Ureter (tissue), 1 donor: ENCODE results near the gene CXCL12. TPM values are rescaled to one million over a fixed set of nuclear protein-coding genes. Genes with fewer than 3 reads are reported as not detected.

ENCODE experiments used
- DNase-seq: peaks from one replicate; pipeline ENCODE4 v3.0.0-alpha.2; 2020; ENCODE audit warnings: low spot score
- total RNA-seq: library from RNA; stranded (reverse); gene quantifications from one replicate; pipeline ENCODE4 v1.2.4, GENCODE V29; 2023
- donor health status: DM: yes; HTN: yes; CAD: no.

CXCL12 gene
- total RNA-seq, 1 donor from 2014 or later = 73.1 TPM

DNA sequence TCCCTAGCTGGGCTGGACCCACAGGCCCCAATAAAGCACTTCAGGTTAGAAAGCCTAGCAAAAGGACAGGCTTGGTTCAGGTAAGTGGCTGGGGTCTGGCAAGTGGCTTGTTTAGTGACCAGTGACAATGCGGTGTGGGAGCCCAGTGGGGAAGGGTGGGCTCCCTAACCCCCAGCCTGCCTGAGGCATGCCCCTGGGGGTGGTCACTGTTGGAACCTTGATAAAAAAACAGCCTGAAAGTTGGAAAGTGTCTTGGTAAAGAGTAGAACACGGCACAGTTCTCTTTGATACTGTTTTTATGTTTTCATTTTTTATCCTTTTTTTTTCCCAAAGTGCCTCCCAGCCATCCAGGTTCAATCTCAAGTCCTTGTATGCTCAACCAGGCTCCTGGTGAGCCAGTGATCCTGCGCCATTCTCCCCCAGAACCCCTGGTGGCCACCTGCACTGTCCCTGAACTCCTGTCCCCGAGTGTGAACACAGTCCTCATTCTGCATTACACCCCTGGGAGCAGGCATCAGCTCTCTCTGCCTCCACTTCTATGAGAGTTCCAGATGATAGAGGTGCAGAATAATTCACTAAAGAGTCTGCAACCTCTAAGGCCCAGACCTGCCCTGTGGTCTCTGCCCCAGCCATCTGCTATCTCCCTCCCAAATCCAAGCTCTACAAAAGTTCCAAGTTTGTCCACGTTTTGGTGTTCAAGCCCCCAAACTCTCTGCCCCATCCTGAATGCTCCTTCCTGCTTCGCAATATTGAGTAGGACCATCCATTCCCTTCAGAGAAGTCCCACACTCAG, 15.0 kb upstream of the CXCL12 start:
- no peak for DNase-seq

GRCh38 chr10:44398747-44399658, 14.1 kb upstream of the CXCL12 start:
- DNase-seq = no peak

DNA sequence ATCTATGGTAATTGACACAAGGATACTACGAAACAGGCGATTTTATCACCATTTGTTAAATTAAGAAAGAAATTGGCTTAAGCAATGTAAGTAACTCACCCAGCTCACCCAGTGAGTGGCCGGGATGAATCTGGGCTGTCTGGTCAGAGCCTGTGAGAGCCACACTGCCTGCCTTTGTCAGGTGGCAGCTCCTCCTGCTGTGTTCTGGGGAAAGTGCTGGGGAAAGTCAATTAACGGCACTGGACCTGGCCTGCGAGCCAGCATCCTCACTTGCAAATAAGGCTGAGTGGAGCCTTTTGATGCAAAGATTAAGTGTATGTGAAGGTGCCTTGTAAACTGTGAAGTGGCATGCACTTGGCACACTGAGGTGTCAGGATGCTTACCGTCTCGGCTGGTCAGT, 13.4 kb upstream of the CXCL12 start:
- no peak for DNase-seq

GRCh38 chr10:44397476-44398225, 12.8 kb upstream of the CXCL12 start:
- DNase-seq = no peak

GRCh38 chr10:44396671-44397191, 11.8 kb upstream of the CXCL12 start:
- no peak for DNase-seq

GRCh38 chr10:44395902-44396670, 11.2 kb upstream of the CXCL12 start:
- no peak for DNase-seq

- no peak for DNase-seq
Observed at GRCh38 chr10:44395396-44395795, 10.5 kb upstream of the CXCL12 start.

GRCh38 chr10:44394696-44395381, 9.9 kb upstream of the CXCL12 start:
- DNase-seq = no peak

GRCh38 chr10:44393834-44394547, 9.1 kb upstream of the CXCL12 start:
- no peak for DNase-seq

GRCh38 chr10:44393051-44393630, 8.2 kb upstream of the CXCL12 start:
- DNase-seq = peak; percentile 40

GRCh38 chr10:44392420-44392819, 7.5 kb upstream of the CXCL12 start:
- no peak for DNase-seq

DNA sequence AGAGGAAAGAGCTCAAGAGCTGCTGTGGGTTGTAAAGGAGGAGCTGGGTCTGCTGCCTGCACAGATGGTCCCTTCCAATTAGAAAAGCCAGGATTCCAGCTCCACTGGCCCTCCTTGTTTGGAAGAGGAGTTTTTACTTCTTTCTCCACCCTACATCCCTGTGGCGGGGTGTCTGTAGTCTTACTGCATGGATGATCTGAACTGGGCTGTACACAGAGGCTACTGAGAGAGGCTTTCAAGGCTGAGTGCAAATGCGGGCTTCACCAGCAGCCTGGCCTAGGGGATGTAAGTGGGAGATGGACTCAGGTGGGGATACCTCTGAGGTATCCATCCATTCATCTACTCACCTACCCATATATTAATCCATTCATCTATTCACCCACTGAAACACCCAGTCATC, 7.1 kb upstream of the CXCL12 start:
- no peak for DNase-seq

DNA sequence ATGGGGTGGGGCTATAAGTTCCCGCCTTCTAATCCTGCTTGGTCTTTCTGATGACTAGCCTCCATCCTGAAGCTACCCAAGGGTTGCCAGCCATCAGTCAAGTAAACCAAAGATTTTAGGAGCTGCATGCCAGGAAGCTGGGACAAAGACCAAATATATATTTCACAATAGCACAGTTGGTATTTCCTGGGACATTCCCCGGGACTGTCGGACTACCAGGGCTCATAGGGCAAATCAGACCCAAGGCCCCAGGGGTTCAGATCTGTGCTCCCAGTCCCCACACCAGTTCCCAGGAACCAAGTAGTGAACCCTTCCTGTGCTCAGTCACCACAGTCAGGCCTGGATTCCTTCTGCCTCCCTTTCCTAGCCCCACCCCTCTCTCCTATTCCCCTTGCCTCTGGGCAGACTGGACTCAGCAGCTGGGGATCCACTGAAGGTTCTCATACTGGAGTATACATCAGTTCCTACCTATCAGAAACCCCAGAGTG, 5.7 kb upstream of the CXCL12 start:
- no peak for DNase-seq

GRCh38 chr10:44389556-44389955, 4.7 kb upstream of the CXCL12 start:
- no peak for DNase-seq

DNA sequence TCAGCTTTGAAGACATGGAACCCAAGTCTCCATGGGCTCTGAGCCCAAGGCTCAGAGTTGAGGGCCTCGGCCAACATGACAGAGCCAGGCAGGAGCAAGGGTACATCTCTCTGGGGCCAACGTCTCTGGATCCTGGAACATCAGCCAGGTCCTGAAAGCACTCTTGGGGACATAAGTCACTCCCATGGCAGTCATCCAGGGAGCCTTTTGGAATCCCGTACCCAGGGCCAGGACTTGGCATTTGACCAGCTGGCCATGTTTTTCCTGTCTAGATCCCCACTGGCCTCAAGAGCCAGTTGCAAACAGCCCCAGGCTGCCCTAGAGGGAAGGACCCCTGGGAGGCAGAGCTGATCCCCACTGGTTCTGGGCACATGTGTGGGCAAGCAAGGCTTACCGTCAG, 4.3 kb upstream of the CXCL12 start:
- DNase-seq = peak; percentile 40

- peak; percentile 38 for DNase-seq
Observed at GRCh38 chr10:44388641-44389040, 3.7 kb upstream of the CXCL12 start.

GRCh38 chr10:44387853-44388251, 3.0 kb upstream of the CXCL12 start:
- DNase-seq = peak; percentile 35

DNA sequence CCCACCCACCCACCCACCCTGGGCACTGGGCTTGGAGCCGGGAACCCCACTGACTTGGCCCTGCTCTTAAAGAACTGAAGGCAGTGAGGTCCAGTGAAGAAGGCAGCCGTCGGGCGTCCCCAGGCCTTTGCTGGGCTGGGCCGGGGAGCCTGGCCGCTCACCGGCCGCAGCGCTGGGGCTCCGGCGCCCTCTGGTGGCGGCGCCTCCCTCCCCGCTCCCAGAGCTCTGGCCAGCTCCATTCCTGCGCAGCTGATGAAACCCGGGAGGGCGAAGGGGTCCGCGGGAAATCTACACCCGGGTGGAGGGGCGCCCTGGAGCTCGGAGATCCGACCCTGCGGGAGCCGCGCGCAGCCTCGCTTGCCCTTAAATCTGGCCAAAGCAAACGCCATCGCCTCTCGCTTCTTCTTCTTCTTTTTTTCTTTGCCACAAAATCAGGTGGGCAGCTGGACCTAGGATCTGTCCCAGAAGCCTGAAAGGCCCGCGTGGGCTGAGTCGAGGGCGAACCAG, 1.7 kb upstream of the CXCL12 start:
- DNase-seq = peak; percentile 65
